Mucosa of descending colon (tissue), 3 donors: ENCODE measurements around the gene SNAPC2. TPM values are rescaled to one million over a fixed set of nuclear protein-coding genes. Genes with fewer than 3 reads are reported as not detected.
A peak's percentile ranks its signal among the peaks of the same experiment; 100 is the strongest.

Experiments
- ATAC-seq: fragments of 200-7000 bp; cut with Tn5 transposase; one replicate; pipeline ENCODE4 v1.9.1; 2020; ENCODE audit warnings: mild to moderate bottlenecking, moderate library complexity
- DNase-seq, 3 donors: peaks; one replicate each; pipeline ENCODE4 v3.0.0-alpha.2; 2020
- H3K36me3 ChIP-seq: fragments of 200-600 bp; one replicate; pipeline ENCODE4 v1.8.0; 2021; ENCODE audit warnings: low read depth, mild to moderate bottlenecking
- H3K4me1 ChIP-seq: fragments of 200-600 bp; one replicate; pipeline ENCODE4 v1.8.0; 2021; ENCODE audit warnings: low read depth, mild to moderate bottlenecking
- H3K4me3 ChIP-seq: fragments of 200-600 bp; one replicate; pipeline ENCODE4 v1.8.0; 2021; ENCODE audit warnings: mild to moderate bottlenecking
- H3K9me3 ChIP-seq: fragments of 200-600 bp; one replicate; pipeline ENCODE4 v1.8.0; 2021; ENCODE audit warnings: mild to moderate bottlenecking
- CTCF ChIP-seq: fragments of 200-600 bp; IDR thresholded peaks from one replicate; pipeline ENCODE4 v1.8.0; 2022; ENCODE audit warnings: antibody characterized with exemption, mild to moderate bottlenecking
- intact Hi-C, 2 donors: fragments of 100-400 bp; cut with DNase I in 1 of 2; cut with micrococcal nuclease in 1 of 2; formaldehyde crosslinking; loops; one replicate each; pipeline versions ENCODE4 v1.11.0 to v1.11.1; 2022; cut with DNase I, micrococcal nuclease
- total RNA-seq, 3 donors: library from RNA; stranded (reverse); fragmentation: NEBNext Ultra II Directional in 2 of 3; extraction: Animal tissue kit (Norgen Biotek cat#: 25700) in 2 of 3; gene quantifications; one replicate each; pipeline versions ENCODE4 v1.2.1 to v1.2.4, GENCODE V29; 2021 to 2023
- donor health status: DM: no; HTN: no; CAD: no; lungs with moderate emphysema.
- donor health status: DM: no; HTN: no; CAD: no.
- donor health status: DM: no; HTN: yes; CAD: no.

SNAPC2 gene
- total RNA-seq, 3 donors from 2014 or later, result 10.7 to 22.1 (median 14.7) TPM

DNA sequence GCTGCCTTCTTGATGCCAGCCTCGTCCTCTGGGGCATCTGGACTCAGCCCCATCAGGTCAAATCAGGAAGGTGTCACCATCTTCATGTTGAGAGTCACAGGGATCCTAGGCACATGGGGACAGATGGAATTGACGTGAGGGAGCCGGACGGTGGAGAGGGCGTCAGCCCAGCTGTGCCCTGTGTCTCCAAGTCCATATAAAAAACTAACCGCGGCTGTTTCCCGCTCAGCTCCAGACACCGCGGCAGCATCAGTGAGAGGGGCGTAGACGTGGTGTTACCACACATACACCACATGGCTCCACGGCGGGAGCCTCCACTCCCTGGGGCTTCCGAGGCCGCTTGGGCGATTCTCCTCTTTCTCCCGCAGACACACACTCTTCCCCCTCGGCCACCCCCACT is 40.3 kb upstream of the SNAPC2 start:
- DNase-seq (no peak), ATAC-seq (no peak)
- Histone ChIP-seq H3K9me3 (no peaks in the 10 kb centered on the region), H3K36me3 (no peaks in the 10 kb centered on the region), H3K4me3 (no peak overlapping the region), H3K4me1 (peaks cover 2% of the 10 kb centered on the region)
- intact Hi-C loops, result no loop called here
- no peak for TF ChIP-seq CTCF

GRCh38 chr19:7881910-7882309 is 38.2 kb upstream of the SNAPC2 start:
- H3K36me3 ChIP-seq, result no peaks in the 10 kb centered on the region
- DNase-seq, result no peak
- H3K4me1 ChIP-seq, result no peaks in the 10 kb centered on the region
- ATAC-seq, result no peak
- H3K4me3 ChIP-seq, result no peak overlapping the region
- no peaks in the 10 kb centered on the region for H3K9me3 ChIP-seq
- intact Hi-C loops, result no loop called here
- TF ChIP-seq CTCF, result no peak

GRCh38 chr19:7883105-7883504 is 37.0 kb upstream of the SNAPC2 start:
- intact Hi-C loops, result no loop called here
- H3K9me3 ChIP-seq, result no peaks in the 10 kb centered on the region
- DNase-seq (no peak), ATAC-seq (no peak)
- H3K4me1 ChIP-seq, result peaks cover 2% of the 10 kb centered on the region
- H3K36me3 ChIP-seq, result no peaks in the 10 kb centered on the region
- no peak for TF ChIP-seq CTCF
- no peak overlapping the region for H3K4me3 ChIP-seq

GRCh38 chr19:7883796-7884570 is 36.2 kb upstream of the SNAPC2 start:
- TF ChIP-seq CTCF, result no peak
- ATAC-seq, result no peak
- no peaks in the 10 kb centered on the region for H3K9me3 ChIP-seq
- no peak for DNase-seq
- intact Hi-C loops, result no loop called here
- peaks cover 3% of the 10 kb centered on the region for H3K4me1 ChIP-seq
- H3K36me3 ChIP-seq, result no peaks in the 10 kb centered on the region
- no peak overlapping the region for H3K4me3 ChIP-seq

GRCh38 chr19:7885818-7886217 is 34.3 kb upstream of the SNAPC2 start:
- Histone ChIP-seq H3K4me3 (no peak overlapping the region), H3K4me1 (peaks cover 3% of the 10 kb centered on the region), H3K9me3 (no peaks in the 10 kb centered on the region), H3K36me3 (no peaks in the 10 kb centered on the region)
- ATAC-seq, result peak; percentile 6
- no peak for TF ChIP-seq CTCF
- no peak for DNase-seq
- intact Hi-C loops, result no loop called here
